GM12891 (cell line): ENCODE data around the gene RABEP1. TPM values are rescaled to one million over a fixed set of nuclear protein-coding genes. Genes with fewer than 3 reads are reported as not detected.
"Not testable (repeated sequence)": the region's sequence is repeated elsewhere in the genome, so short reads cannot be mapped to it uniquely, and the experiment has no call there.

Experiments
- DNase-seq: peaks from one replicate; pipeline ENCODE4 v3.0.0; 2011; ENCODE audit warnings: low spot score; ENCODE audit not compliant: insufficient read length
- FAIRE-seq: peaks from 2 replicates; lab custom pipeline; 2011; peaks lifted over from hg19 to GRCh38; lab: Jason Lieb, UNC
- PAX5 ChIP-seq: IDR thresholded peaks from 2 replicates; pipeline ENCODE4 v1.6.1; 2011; ENCODE audit warnings: low read length, moderate library complexity, mild to moderate bottlenecking; ENCODE audit not compliant: insufficient read depth, severe bottlenecking
- POLR2A ChIP-seq: IDR thresholded peaks from 2 replicates; pipeline ENCODE4 v1.6.1; 2011; ENCODE audit warnings: low read depth, low read length, control low read depth
- POLR2AphosphoS5 ChIP-seq: IDR thresholded peaks from 2 replicates; pipeline ENCODE4 v1.6.1; 2011; ENCODE audit warnings: low read depth, low read length, control low read depth
- POU2F2 ChIP-seq: IDR thresholded peaks from 2 replicates; pipeline ENCODE4 v1.6.1; 2011; ENCODE audit warnings: low read depth, mild to moderate bottlenecking, control low read depth, low read length, moderate library complexity
- SPI1 ChIP-seq: IDR thresholded peaks from 2 replicates; pipeline ENCODE4 v1.6.1; 2011; ENCODE audit warnings: low read depth, low read length, control low read depth
- TAF1 ChIP-seq: IDR thresholded peaks from 2 replicates; pipeline ENCODE4 v1.6.1; 2011; ENCODE audit warnings: low read depth, low read length, control low read depth
- polyA plus RNA-seq: library from polyadenylated mRNA; unstranded; fragments of >200 nt; gene quantifications from one replicate; pipeline ENCODE4 v1.2.1, GENCODE V29; 2012; ENCODE audit warnings: low read depth, missing spikeins, inconsistent platforms; ENCODE audit not compliant: missing spikeins

The RABEP1 gene
- polyA plus RNA-seq, result 40.8 TPM

GRCh38 chr17:5281814-5282641, at the start of gene RABEP1:
RABEP1 (plus strand) TSS chr17:5282284; CDS start chr17:5282487, 203 bp downstream.
- TF ChIP-seq POU2F2, result peak; percentile 8; the same call in 1 of the 2 replicates
- TF ChIP-seq SPI1, result no peak
- TF ChIP-seq POLR2A, result peak; percentile 78
- peak; percentile 97 for TF ChIP-seq TAF1
- peak; percentile 52; the same call in 1 of the 2 replicates for TF ChIP-seq POLR2AphosphoS5
- peak; percentile 14 for TF ChIP-seq PAX5
- DNase-seq, result peak; percentile 88
- FAIRE-seq, result peak; percentile 96

- not testable (repeated sequence) for DNase-seq
- FAIRE-seq, result peak; percentile 66
These were observed 48.6 kb upstream of the RABEP1 start for GRCh38 chr17:5233492-5233891.

- DNase-seq (no peak), FAIRE-seq (peak; percentile 96)
- peak; percentile 100 for TF ChIP-seq SPI1
- no peak for TF ChIP-seq PAX5
- TF ChIP-seq POLR2A, result peak; percentile 92
- TF ChIP-seq POLR2AphosphoS5, result peak; percentile 85
- TF ChIP-seq TAF1, result peak; percentile 87
- TF ChIP-seq POU2F2, result peak; percentile 36; the same call in 1 of the 2 replicates
These were observed 47.2 kb upstream of the RABEP1 start, which contains the start of gene SCIMP for GRCh38 chr17:5234645-5235576. SCIMP (minus strand) TSS chr17:5234860; CDS start chr17:5234755, 105 bp downstream.

GRCh38 chr17:5236938-5237540, 45.0 kb upstream of the RABEP1 start:
- FAIRE-seq (no peak), DNase-seq (no peak)
- no peak for TF ChIP-seq PAX5
- no peak for TF ChIP-seq TAF1
- no peak for TF ChIP-seq POLR2AphosphoS5
- TF ChIP-seq POLR2A, result no peak
- TF ChIP-seq SPI1, result peak; percentile 25; the same call in 1 of the 2 replicates

- peak; percentile 42 for DNase-seq
- TF ChIP-seq SPI1 (no peak), POU2F2 (0 out of 2 replicates have a peak, but pooled peaks have one; percentile 20)
- peak; percentile 88 for FAIRE-seq
These were observed 44.5 kb upstream of the RABEP1 start for GRCh38 chr17:5237541-5238016.

- FAIRE-seq (no peak), DNase-seq (no peak)
- no peak for TF ChIP-seq TAF1
- no peak for TF ChIP-seq POLR2A
- no peak for TF ChIP-seq POLR2AphosphoS5
- TF ChIP-seq PAX5, result peak; percentile 75
These were observed 43.8 kb upstream of the RABEP1 start for GRCh38 chr17:5238333-5238732.

GRCh38 chr17:5239769-5240168, 42.3 kb upstream of the RABEP1 start:
- DNase-seq, FAIRE-seq: not testable (repeated sequence)

- FAIRE-seq (peak; percentile 91), DNase-seq (no peak)
- TF ChIP-seq PAX5, result no peak
- TF ChIP-seq POU2F2, result no peak
- TF ChIP-seq POLR2A, result no peak; the same call in 1 of the 2 replicates
- TF ChIP-seq SPI1, result peak; percentile 91
- TF ChIP-seq TAF1, result peak; percentile 48; the same call in 1 of the 2 replicates
- TF ChIP-seq POLR2AphosphoS5, result no peak
These were observed 40.0 kb upstream of the RABEP1 start for GRCh38 chr17:5241861-5242671.

GRCh38 chr17:5247621-5248020, 34.5 kb upstream of the RABEP1 start:
- no peak for FAIRE-seq

More at GRCh38 chr17:5247621-5248020, 34.5 kb upstream of the RABEP1 start:
- TF ChIP-seq POU2F2, result no peak
- TF ChIP-seq TAF1, result no peak
- TF ChIP-seq PAX5, result no peak
- TF ChIP-seq POLR2AphosphoS5, result no peak
- TF ChIP-seq POLR2A, result no peak
- TF ChIP-seq SPI1, result no peak
- no peak for DNase-seq
